Neutrophil (primary cell): ENCODE data around the gene CRYBA4.

Experiments used
- H3K27ac ChIP-seq: fragments of 200-600 bp; sonication (generic); 2 replicates; pipeline ENCODE4 v1.5.1; 2016; ENCODE audit warnings: mild to moderate bottlenecking, moderate library complexity
- H3K27me3 ChIP-seq: fragments of 200-600 bp; sonication (generic); 2 replicates; pipeline ENCODE4 v1.6.0; 2016; ENCODE audit warnings: mild to moderate bottlenecking
- H3K36me3 ChIP-seq: fragments of 200-600 bp; sonication (generic); 2 replicates; pipeline ENCODE4 v1.5.1; 2017
- H3K4me1 ChIP-seq, 2 experiments: fragments of 200-600 bp in 1 of 2; sonication (generic) in 1 of 2; 1 replicate in 1 of 2; 2 replicates in 1 of 2; pipeline versions ENCODE4 v1.5.1 to v1.6.1; 2013 to 2016; ENCODE audit warnings: low read depth in 1 of 2, low read length in 1 of 2, mild to moderate bottlenecking in 1 of 2, moderate library complexity in 1 of 2; ENCODE audit not compliant: control insufficient read depth in 1 of 2, insufficient read depth in 1 of 2
- H3K4me3 ChIP-seq, 2 experiments: fragments of 200-600 bp in 1 of 2; sonication (generic) in 1 of 2; 1 replicate in 1 of 2; 2 replicates in 1 of 2; pipeline ENCODE4 v1.5.1; 2013 to 2016; ENCODE audit warnings: low read depth in 1 of 2, low read length in 1 of 2, mild to moderate bottlenecking in 1 of 2, moderate library complexity in 1 of 2
- H3K9me3 ChIP-seq: fragments of 200-600 bp; sonication (generic); 2 replicates; pipeline ENCODE4 v1.5.1; 2016
- CTCF ChIP-seq: fragments of 200-600 bp; sonication (generic); IDR thresholded peaks from 2 replicates; pipeline ENCODE4 v1.5.1; 2016; ENCODE audit warnings: antibody characterized with exemption

CRYBA4 gene

GRCh38 chr22:26615149-26615548 is 6.6 kb upstream of the CRYBA4 start:
- H3K27me3 ChIP-seq, result no peaks in the 10 kb centered on the region
- H3K9me3 ChIP-seq, result no peaks in the 10 kb centered on the region
- no peaks in the 10 kb centered on the region for H3K36me3 ChIP-seq
- H3K27ac ChIP-seq, result no peak overlapping the region
- H3K4me3 ChIP-seq, result no peak overlapping the region
- H3K4me1 ChIP-seq, result peaks cover 20 to 25% of the 10 kb centered on the region in 2 experiments
- no peak for TF ChIP-seq CTCF

- no peaks in the 10 kb centered on the region for H3K9me3 ChIP-seq
- no peaks in the 10 kb centered on the region for H3K36me3 ChIP-seq
- H3K4me3 ChIP-seq, result no peak overlapping the region
- no peak for TF ChIP-seq CTCF
- H3K4me1 ChIP-seq, result peaks cover 22 to 27% of the 10 kb centered on the region in 2 experiments
- H3K27me3 ChIP-seq, result no peaks in the 10 kb centered on the region
- no peak overlapping the region for H3K27ac ChIP-seq
Observed at GRCh38 chr22:26615830-26616435, 5.8 kb upstream of the CRYBA4 start.

- Histone ChIP-seq H3K4me1 (peaks cover 22 to 31% of the 10 kb centered on the region in 2 experiments), H3K36me3 (no peaks in the 10 kb centered on the region), H3K9me3 (no peaks in the 10 kb centered on the region), H3K27ac (no peak overlapping the region), H3K4me3 (no peak overlapping the region), H3K27me3 (no peaks in the 10 kb centered on the region)
- TF ChIP-seq CTCF, result no peak
Observed at GRCh38 chr22:26616650-26617049, 5.1 kb upstream of the CRYBA4 start.

GRCh38 chr22:26617271-26618199 is 4.2 kb upstream of the CRYBA4 start, which contains the start of gene CRYBB1:
TSS of gene CRYBB1 (minus strand) at chr22:26618027. CDS start at chr22:26616319, 1,708 bp downstream.
- no peak within 1 kb of the TSS for H3K4me3 ChIP-seq
- H3K27ac ChIP-seq, result peak within 1 kb of the TSS; percentile 62
- no peak for TF ChIP-seq CTCF
- no peaks in the 10 kb centered on the region for H3K36me3 ChIP-seq
- no peaks in the 10 kb centered on the region for H3K9me3 ChIP-seq
- peaks cover 22 to 31% of the 10 kb centered on the region in 2 experiments for H3K4me1 ChIP-seq
- no peaks in the 10 kb centered on the region for H3K27me3 ChIP-seq

GRCh38 chr22:26618455-26618854 is 3.3 kb upstream of the CRYBA4 start:
- TF ChIP-seq CTCF, result no peak
- no peak overlapping the region for H3K4me3 ChIP-seq

More at GRCh38 chr22:26618455-26618854, 3.3 kb upstream of the CRYBA4 start:
- no peak overlapping the region for H3K27ac ChIP-seq
- H3K4me1 ChIP-seq, result peaks cover 22 to 31% of the 10 kb centered on the region in 2 experiments
- H3K27me3 ChIP-seq, result no peaks in the 10 kb centered on the region
- no peaks in the 10 kb centered on the region for H3K9me3 ChIP-seq
- H3K36me3 ChIP-seq, result no peaks in the 10 kb centered on the region
